ENCODE results near the gene CGNL1.

DNA sequence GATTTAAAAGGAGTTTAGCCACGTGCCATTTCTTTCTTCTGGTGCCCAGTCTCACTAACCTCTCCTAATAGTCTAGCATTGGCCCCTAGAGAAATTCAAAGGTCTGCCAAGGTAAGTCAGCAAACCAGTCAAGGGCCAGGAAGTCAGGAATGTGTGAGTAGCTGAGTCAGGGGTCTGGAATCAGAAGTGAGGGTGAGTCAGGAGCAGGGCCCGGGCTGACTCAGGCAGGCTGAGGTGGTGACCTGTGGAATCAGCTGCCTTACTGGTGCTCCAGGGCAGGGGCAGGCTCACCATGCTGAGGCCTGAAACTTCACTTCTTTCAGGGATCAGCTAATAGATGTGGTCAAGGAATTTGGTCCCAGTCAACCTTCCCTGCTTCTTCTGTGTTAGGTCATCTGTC, 109.6 kb downstream of the CGNL1 start:
- TF ChIP-seq POLR2AphosphoS5 (IDR thresholded peaks at IDR 0.05; ENCODE audit: low read depth, low read length) (no peak), TAF1 (IDR thresholded peaks at IDR 0.05; ENCODE audit: borderline replicate concordance, insufficient read depth, low read length) (no peak), SIN3A (IDR thresholded peaks at IDR 0.05; ENCODE audit: borderline replicate concordance, insufficient read depth, low read length) (no peak)
- TF ChIP-seq, protein P1, sequence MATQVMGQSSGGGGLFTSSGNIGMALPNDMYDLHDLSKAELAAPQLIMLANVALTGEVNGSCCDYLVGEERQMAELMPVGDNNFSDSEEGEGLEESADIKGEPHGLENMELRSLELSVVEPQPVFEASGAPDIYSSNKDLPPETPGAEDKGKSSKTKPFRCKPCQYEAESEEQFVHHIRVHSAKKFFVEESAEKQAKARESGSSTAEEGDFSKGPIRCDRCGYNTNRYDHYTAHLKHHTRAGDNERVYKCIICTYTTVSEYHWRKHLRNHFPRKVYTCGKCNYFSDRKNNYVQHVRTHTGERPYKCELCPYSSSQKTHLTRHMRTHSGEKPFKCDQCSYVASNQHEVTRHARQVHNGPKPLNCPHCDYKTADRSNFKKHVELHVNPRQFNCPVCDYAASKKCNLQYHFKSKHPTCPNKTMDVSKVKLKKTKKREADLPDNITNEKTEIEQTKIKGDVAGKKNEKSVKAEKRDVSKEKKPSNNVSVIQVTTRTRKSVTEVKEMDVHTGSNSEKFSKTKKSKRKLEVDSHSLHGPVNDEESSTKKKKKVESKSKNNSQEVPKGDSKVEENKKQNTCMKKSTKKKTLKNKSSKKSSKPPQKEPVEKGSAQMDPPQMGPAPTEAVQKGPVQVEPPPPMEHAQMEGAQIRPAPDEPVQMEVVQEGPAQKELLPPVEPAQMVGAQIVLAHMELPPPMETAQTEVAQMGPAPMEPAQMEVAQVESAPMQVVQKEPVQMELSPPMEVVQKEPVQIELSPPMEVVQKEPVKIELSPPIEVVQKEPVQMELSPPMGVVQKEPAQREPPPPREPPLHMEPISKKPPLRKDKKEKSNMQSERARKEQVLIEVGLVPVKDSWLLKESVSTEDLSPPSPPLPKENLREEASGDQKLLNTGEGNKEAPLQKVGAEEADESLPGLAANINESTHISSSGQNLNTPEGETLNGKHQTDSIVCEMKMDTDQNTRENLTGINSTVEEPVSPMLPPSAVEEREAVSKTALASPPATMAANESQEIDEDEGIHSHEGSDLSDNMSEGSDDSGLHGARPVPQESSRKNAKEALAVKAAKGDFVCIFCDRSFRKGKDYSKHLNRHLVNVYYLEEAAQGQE (IDR thresholded peaks at IDR 0.05; ENCODE audit: insufficient read depth in 1 of 2, low read depth in 2 of 2, low read length in 2 of 2), result no peak
